GM12892 (cell line): Measurements from ENCODE around the gene ABI2.

Experiments
- POLR2A ChIP-seq: IDR thresholded peaks from 2 replicates; pipeline ENCODE4 v1.6.1; 2011; ENCODE audit warnings: low read depth, low read length, control low read depth
- POLR2AphosphoS5 ChIP-seq: IDR thresholded peaks from 2 replicates; pipeline ENCODE4 v1.6.1; 2011; ENCODE audit warnings: low read depth, low read length, control low read depth
- TAF1 ChIP-seq: IDR thresholded peaks from 2 replicates; pipeline ENCODE4 v1.6.1; 2011; ENCODE audit warnings: low read depth, mild to moderate bottlenecking, control low read depth, low read length, borderline replicate concordance

GRCh38 chr2:203404996-203405395 lies 76.8 kb downstream of the ABI2 start:
- no peak for TF ChIP-seq POLR2A
- no peak for TF ChIP-seq POLR2AphosphoS5
- TF ChIP-seq TAF1, result no peak
